ENCODE results near the gene ALOXE3.
"Not testable (repeated sequence)": the region's sequence is repeated elsewhere in the genome, so short reads cannot be mapped to it uniquely, and the experiment has no call there.

ALOXE3 gene

DNA sequence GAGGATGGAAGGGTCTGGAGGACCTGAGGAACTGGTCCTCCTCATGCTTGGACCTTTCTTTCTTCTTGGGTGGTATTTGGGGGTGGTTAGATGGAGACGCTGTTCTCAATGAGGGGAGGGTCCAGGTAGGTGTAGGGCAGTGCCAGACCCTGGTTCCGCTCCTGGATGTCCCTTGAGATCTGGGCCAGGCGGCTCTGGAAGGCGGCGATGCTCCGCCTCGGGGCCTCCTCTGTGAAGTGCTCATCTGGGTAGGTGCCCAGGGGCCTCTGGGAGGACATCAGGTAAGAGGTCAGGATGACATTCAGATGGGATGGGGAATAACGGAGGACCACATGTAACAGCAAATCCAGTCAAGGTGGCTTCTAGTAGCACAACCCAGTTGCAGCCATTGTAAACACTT, 21.8 kb downstream of the ALOXE3 start:
- no peak for DNase-seq (ENCODE audit: low read depth in 2 of 2)

DNA sequence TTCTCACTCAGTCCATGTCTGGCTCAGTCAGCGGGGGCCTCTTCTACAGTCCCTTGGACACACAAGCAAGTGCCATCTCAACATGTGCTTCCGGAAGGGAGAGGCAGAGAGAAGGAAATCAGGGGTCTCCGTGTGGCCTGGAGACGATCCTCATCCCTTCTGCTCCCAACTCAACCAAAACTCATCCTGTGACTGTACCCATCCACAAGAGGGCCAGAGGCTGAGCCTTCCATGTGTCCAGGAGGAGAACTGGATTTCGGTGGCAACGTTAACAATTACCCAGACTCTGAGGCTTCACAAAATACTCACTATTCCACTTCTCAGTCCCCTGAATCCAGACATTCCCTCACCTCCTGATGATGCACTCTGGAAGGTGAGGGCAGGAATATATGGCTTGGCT, 23.0 kb downstream of the ALOXE3 start:
- DNase-seq (ENCODE audit: low read depth in 2 of 2) = no peak

DNA sequence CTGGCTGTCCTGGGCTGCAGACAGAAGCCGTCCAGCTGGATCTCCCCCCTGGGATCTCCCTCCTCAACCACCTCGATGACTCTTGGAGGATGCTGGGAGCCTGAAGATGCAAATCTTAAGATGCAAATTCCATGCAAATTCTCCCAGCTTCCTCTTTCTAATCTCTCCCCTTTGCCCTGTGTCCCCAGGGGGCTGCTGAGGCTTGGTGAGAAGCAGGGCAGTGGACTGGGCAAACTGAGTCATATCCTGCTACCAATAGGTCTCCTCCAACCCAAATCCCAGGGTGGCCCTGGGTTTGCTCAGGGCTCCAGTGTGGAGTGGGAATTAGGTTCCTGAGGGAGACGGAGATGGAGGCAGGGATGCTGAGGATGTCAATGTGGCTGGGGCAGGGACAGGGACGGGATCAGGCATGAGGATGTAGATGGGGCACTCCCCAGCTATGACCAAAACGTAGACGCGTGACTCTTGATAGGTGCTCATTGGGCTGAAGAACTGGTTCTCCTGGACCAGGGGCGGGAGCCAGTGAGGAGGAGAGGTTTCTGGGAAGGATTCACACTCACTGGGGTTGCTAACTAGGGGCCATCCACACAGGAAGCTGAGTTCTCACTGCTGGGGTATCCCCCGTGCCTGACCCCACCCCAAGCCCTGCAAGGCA, 27.2 kb downstream of the ALOXE3 start:
- no peak for DNase-seq (ENCODE audit: low read depth in 2 of 2)

DNA sequence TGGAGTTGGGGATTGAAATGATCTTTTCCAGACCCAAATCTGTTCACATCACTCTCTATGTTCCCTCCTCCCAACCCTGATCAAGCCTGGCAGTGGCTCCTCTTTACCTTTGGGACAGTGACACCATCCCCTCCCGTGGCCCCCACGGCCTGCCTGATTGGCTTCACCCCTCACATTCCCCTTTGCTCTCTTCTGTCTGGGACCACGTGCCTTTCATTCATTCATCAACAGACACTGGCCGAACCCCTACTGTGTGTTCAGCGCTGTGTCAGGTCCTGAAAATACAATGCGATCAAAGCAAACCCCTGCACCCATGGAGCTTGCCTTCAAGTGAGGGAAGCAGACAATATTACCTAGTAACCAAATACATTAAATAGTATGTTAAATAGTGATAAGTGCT, 28.6 kb downstream of the ALOXE3 start:
- DNase-seq (ENCODE audit: low read depth in 2 of 2) = no peak

DNA sequence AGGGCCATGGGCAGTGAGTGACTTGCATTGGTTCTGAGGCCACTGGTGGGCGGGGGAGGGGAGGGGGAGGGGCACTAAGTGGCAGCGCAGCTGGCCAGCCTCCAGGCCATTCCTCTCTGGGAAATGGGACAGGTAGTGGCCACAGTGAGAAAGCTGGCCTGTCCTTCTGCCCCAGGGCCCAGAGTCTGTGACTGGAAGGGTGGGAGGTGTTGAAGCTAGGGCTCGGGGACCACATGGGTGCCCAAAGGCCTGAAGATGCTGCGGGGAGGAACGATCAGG, 30.4 kb downstream of the ALOXE3 start:
- no peak for DNase-seq (ENCODE audit: low read depth in 2 of 2)

DNA sequence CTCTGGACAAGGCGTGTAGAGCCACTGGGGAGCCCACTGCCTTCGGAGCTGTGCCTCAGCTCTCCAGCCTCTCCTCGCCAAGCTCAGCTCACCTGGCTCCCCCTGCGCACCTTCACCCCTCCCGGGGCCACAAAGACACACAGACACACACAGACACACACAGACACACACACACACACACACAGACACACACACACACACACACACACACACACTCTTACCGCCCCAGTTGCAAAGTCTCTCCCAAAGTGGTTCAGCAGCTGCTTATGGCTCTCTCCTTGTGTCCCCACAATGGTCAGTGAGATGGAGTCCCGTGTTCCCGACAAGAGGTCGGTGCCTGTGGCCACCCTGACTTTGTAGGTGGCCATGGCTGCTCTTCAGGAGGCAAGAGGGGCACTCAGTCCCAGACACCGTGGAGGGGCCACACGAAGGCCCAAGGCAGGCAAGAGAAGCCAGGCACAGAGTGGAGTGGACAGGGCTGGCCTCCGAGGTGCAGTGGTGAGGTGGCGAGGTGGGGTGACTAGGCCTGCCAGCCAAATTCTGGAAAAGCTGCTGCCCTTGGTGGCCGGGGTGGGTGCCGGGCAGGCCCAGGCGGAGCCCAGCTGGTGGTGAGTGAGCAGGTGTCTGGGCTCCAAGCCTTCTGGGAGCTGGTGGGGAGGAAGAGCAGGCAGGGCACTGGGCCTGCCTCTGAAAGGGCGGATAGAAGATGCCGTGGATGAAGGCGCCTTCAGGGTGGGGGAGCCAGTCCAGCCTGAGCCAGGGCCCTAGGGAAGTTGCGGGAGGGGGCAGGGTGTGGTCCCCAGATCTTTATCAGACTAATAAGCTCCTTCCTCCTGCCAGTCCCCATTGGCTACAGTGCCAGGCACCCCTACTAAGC, 31.0 kb downstream of the ALOXE3 start, which contains the start of gene ALOX12B:
Gene ALOX12B, minus strand, starts transcription at position 642 of the 877 bp plus-strand sequence. Its CDS starts 274 bp downstream, at position 368.
- DNase-seq (ENCODE audit: low read depth in 2 of 2) = no peak

DNA sequence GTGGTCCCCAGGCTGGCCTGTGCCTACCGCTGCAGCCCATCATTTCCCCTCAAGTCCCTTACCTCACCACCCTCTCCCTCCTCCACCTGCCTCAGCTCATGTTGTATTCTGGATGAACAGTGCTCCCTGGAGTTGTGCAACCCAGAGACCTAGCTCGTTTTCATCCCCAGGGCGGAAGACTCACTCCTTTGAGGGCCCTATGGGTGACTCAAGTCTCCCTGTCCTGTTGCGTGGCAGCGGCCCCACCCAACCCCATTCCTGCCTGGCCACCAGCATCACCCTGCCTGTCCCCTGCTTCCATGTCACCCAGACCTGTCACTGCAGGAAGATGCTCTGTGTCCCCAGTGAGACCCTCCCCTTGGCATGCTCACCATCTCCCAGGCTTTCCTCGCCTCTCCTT, 34.1 kb downstream of the ALOXE3 start:
- no peak for DNase-seq (ENCODE audit: low read depth in 2 of 2)

DNA sequence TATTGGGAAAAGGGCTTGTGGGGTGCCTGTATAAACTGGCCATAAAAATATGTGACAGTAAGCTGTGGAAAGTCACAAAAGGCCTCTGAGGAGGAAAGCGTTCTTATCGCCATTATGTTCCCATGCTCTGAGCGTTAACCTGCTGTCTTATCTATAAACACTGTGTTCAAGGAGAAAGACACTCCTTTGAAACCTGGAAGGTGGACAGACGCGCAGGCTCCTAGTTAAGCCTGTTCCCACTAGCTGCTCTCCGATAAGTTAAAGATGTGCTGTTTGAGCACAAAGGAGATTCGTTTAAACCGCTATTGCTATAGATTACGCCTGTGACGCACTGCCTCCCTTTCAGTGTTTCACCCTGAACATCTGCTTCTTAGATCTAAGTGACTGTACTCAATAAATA, 36.0 kb downstream of the ALOXE3 start:
- no peak for DNase-seq (ENCODE audit: low read depth in 2 of 2)

DNA sequence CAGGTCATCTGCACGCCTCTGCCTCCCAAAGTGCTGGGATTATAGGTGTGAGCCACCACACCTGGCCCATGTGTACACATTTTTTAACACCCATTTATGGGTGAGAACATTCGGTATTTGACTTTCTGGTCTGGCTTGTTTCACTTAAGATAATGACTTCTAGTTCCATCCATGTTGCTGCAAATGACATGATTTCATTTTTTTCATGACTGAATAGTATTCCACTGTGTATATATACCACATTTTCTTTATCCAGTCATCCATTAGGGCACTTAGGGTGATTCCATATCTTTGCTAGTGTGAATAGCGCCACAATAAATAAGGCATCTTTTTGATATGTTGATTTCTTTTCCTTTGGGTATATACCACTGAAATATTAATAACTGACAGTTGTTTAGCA, 36.4 kb downstream of the ALOXE3 start:
- no peak for DNase-seq (ENCODE audit: low read depth in 2 of 2)

DNA sequence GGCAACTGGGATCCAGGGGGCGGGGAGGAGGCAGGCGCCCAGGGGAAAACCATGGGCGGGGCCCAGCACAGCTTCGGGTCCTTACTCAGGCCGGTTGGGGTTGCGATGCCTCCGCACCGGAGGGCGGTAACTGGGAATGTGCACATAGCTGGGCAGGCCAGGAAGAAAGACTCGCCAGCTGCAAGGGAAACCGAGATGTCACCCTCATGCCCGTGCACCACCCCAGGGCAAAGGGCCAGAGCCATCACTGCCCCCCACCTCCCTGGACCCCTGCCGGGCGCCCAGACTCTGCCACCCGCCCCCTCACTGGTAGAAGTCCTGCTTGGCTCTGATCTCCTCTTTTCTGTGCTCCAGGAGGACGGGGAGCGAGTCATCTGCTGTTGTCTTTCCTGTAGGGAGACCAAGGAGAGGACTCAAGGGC, 37.5 kb downstream of the ALOXE3 start:
- no peak for DNase-seq (ENCODE audit: low read depth in 2 of 2)

DNA sequence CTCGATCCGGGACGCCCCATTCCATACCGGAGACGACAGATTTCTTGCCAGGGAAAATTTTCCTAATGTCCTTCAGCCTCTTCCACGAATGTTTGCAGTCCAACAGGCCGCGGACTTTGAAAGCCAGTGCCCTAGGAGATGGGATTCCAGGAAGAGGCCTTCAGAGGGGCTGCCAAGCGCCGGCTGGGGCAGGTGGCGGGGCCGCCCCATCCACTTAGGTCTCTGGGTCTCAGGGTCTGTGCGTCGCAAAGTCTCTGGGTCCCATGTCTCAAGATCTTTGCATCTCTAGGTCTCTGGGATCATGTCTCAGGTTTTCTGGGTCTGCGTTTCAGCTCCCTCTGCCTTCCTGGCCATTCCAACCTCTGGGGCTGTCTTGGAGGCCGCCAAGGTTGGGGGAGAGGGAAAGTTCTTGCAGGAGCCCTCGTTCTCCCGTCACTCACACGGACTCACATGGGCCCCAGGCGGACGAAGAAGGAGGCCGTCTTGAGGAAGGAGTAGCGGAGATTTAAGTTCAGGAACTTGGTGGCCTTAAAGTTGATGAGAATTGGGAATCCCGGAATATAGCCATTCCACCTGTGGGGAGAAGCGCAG, 38.0 kb downstream of the ALOXE3 start:
- no peak for DNase-seq (ENCODE audit: low read depth in 2 of 2)

DNA sequence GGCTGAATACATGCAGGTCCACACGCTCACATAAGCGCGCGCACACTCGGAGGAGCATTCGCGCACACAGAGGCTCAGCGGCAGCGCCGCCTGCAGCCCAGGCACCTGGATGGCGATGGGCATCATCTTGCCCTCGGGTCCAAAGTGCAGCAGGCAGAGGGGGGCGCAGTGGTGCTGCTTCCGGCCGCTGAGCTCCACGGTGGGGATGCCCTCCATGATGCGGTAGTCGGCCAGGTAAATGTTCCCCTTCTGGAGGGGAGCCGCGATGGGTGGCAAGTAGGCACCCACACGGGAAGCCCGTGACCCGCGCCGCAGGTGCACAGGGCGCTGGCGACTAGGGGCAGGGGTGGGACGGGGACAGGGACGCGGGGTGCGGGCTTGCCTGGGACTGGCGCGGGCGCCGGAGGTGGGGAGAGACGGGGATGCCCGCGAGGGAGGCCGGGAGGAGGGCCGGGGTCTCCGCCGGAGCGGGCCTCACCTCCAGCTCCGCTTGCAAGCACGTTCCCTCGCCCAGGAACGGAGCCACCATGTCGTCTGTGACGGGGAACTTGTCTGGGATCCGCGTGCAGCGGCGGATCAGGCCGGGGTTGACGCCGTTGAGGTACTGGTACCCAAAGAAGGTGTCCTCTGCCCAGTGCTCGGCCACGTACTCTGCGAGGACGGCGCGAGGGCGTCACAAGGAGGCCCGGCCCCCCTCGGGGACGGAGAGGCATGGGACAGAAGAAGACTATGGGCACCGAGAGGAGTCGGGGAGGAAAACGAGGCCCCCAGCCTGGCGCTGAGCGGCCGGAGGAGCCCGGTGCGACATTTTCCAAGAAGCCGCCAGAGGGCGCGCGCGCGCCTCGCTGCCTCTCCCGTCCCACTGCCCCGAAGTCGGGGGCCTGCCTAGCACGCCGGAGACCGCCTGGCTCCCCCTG, 38.8 kb downstream of the ALOXE3 start:
- DNase-seq (ENCODE audit: low read depth in 2 of 2) = peak; percentile 48 to 65

DNA sequence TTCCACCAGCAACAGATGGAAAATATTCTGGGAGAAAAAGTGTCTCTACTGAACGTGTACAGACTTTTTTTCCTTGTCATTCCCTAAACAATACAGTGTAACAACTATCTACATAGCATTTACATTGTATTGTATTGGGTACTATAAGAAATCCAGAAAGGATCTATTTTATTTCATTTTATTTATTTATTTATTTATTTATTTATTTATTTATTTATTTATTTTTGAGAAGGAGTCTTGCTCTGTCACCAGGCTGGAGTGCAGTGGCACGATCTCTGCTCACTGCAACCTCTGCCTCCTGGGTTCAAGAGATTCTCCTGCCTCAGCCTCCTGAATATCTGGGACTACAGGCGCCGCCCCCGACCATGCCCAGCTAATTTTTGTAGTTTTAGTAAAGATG, 40.4 kb downstream of the ALOXE3 start:
- not testable (repeated sequence) for DNase-seq (ENCODE audit: low read depth in 2 of 2)

DNA sequence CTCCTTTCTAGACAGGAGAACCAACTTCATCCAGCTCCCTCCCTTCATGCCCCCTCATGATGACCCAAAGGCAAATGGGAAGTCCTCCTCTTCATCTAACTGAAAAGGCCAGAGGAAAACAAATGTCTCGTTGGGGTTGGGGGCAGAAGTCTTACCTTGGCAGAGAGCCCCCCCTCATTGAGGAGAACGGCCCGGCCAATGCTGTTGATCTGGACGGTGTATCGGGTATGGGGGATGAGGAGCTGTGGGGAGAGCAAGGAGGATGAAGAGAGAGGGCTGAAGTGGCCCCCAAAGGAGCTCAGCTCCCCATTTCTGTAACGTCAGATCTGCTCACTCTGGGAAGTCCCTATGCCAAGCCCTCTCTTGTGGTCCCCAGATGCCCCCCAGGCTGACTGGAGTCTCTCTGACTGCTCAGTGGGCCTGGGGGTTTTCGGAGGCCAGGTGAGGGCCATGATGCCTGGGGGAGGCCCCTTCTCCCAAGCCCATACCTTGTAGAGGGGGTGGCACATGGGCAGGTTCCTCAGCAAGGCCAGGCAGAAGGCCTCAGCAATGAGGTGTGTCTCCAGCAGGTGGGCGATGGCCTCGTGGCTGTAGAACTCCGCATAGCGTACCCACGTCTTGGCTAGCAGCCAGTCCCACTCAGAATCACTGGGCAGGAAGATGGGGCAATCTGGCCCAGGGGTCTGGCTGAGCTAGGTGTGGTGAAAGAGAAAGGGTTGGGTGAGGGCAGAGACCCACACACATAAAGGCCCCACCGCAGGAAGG, 41.6 kb downstream of the ALOXE3 start:
- DNase-seq (ENCODE audit: low read depth in 2 of 2) = no peak

DNA sequence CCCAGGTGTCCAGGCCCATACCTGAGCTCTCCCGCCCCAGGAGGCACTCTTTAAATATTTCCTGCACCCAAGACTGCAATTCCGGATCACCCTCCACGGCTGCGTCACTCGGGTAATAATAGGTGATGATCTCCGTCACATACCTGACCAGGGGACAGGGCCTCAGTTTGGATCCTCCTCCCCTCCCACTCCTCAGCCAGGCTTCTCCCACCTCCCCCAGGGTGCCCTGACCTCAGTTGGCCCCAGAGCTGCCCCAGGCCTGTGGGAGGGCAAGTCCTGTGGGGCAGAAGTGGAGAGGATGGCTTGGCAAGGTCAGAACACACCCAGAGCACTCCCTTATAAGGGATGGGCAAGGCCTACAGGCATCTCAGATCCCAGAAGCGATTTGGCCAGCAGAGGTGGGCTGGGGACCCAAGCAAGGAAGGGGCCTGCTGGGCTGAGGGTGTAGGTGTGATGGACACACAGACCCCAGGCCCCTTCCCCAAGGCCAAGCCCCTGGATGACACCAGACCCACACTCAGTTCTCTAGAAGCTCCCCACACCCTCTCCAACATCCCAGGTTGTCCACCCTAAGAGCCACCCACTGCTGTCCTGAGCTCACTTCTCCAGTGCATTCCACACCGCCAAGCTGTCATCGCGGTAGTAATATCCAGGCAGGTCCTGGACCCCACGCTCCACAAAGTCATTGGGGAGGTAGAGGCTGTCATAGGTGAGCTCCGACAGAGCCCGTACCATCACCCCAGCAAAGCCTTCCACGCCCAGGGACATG, 42.6 kb downstream of the ALOXE3 start:
- DNase-seq (ENCODE audit: low read depth in 2 of 2) = no peak

DNA sequence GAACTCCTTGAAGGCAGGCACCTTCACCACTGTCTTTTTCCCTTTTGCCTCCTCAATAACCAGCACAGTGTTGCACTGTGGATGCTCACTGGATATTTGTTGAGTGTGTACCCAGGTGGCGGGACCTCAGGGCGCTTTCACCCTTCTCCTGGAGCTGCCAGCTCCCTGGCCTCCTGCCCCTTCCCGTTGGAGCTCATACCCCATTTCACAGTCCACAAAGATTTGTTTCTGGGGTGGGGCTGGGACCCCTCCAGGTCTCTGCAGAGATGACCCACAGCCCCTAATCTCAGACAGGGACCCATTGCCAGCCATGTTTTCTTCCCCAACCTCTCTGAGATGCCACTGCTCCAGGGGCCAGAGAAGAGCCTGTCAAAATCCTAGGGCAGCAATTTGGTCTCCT, 43.2 kb downstream of the ALOXE3 start:
- no peak for DNase-seq (ENCODE audit: low read depth in 2 of 2)

DNA sequence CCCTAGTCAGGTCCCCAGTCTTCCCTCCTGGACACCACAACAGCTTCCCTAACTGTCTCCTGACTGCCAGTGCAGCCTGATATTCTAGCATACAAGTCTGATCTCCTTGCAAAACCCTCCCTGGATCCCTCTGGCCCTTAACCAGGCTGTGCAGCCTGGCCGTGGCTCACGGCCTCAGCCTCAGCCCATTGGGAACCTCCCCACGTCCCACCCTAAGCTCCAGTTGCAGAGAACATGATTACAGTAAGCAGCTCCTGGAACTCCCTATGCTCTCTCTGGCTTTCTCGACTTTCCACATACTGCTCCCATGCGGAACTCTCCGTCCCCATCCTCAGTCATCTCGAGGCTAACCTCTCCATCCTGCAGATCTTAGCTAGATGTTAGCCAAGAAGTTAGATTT, 43.8 kb downstream of the ALOXE3 start:
- no peak for DNase-seq (ENCODE audit: low read depth in 2 of 2)

DNA sequence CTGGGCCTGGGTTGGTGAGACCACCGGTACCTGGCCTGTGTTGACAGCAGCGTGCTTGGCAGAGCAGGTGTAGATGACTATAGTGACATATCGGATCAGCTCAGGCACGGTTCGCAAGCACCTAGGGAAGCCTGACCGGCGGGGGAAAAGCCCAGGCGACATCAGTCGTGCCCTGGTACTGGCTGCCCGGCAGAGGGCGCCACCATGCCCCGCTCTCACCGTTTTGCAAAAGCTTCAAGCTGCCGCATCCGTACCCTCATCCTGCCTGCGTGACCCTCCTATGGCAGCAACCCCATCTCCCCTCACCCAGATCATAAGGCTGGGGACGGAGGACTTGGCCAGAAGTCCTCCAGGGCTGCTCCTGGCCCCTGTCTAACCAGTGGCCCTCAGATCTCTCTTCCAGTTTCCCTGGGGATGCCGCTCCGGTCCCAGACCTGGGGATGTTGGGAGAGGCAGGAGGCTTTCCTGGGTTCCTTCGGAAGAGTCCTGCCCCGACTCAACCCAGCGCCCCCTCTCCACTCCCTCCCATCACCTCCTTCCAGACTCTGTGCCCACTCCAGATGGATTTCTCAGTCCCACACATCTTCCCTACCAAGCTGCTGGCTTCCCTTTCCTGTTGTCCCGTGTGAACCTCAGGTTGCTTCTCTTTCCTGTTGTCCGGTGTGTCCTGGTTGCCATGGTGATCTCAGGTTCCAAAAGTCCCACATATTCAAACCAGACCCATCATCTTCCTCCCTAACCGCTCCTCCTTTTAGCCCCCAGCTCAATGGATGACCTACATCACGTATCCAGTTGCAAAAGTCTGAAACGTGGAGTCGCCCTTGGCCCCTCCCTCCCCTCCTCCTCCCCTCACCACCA, 44.5 kb downstream of the ALOXE3 start:
- peak; percentile 72 to 75 for DNase-seq (ENCODE audit: low read depth in 2 of 2)

DNA sequence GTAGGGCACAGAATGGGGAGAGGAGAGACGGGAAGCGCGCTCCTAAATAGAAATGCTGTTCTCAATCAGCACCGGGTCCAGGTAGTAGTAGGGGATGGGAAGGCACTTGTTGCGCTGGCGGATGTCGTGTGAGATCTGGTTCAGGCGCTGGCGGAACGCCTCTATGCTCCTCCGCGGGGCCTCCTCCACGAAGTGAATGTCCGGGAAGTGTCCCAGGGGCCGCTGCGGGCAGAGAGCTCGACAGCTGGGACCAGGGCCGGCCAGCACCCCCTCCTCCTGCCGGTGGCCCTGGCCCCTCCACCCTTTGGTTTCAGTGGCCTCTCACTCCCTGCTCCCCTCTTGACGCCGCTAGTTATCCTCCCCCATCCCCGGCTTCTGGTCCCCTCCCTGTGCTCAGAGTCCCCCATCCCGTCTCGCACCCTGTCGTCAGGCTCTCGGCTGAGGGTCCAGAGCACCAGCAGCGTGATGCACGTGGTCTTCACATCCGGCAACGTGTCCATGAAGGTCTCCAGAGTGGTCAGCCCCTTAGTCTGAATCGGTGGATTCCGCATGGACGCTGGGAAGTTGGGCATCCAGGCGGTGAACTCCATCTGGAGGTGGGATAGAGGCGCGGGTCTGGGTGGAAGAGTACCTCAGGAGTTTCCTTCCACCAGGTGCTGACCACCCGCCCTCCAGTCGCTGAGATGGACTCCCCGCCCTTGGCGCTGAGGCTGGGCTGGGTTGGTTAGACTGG, 45.4 kb downstream of the ALOXE3 start:
- no peak for DNase-seq (ENCODE audit: low read depth in 2 of 2)

Measured in stimulated activated CD8-positive, alpha-beta memory T cell treated with anti-CD3 and anti-CD28 coated beads, Interleukin-2, amount 100 ng/mL, for 1 hour (primary cell).